AG10803 (cell line): ENCODE data around the gene NFKBIA.

ENCODE experiments used
- DNase-seq: peaks from one replicate; pipeline ENCODE4 v3.0.0; 2010; ENCODE audit warnings: low read depth
- H3K4me3 ChIP-seq: 2 replicates; pipeline ENCODE4 v1.5.1; 2011; ENCODE audit warnings: mild to moderate bottlenecking, low read length, control low read depth
- TF ChIP-seq, protein P1 (sequence below): conservative IDR thresholded peaks from 2 replicates; pipeline ENCODE4 v1.5.1; 2011; ENCODE audit warnings: mild to moderate bottlenecking, low read length, control low read depth, inconsistent platforms

The NFKBIA gene

DNA sequence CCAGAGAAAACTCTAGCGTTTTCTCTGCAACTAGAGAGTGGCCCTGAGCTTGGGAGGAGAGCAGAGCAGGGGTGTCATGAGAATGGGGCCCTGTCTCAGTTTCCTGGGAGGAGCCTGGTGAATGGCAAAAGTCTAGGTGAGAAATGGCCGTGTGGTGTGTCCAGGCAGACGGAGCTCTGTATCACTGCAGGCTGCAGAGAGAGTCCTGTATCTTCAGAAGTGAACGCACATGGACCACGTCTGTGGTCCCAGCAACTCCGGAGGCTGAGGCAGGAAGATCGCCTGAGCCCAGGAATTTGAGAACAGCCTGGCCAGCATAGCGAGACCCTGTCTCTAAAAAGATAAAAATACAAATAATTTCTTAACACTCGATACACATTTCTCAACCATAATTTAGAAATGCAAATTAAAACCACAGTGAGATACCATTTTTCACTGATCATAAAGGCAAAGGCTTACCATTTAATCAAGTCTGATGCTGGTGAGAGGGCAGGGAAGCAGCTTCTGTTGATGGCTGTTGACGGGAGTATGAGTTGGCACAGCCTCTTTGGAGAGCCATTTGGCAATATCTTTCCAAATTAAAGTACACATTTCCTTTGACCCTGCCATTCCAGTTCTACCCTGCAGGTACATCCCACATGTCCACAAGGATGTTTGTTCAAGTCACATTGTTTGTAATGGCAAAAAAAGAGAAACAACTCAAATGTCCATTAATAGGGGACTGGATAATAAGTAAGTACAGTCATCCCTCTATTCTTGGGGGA lies 51.0 kb downstream of the NFKBIA start:
- TF ChIP-seq, protein P1, sequence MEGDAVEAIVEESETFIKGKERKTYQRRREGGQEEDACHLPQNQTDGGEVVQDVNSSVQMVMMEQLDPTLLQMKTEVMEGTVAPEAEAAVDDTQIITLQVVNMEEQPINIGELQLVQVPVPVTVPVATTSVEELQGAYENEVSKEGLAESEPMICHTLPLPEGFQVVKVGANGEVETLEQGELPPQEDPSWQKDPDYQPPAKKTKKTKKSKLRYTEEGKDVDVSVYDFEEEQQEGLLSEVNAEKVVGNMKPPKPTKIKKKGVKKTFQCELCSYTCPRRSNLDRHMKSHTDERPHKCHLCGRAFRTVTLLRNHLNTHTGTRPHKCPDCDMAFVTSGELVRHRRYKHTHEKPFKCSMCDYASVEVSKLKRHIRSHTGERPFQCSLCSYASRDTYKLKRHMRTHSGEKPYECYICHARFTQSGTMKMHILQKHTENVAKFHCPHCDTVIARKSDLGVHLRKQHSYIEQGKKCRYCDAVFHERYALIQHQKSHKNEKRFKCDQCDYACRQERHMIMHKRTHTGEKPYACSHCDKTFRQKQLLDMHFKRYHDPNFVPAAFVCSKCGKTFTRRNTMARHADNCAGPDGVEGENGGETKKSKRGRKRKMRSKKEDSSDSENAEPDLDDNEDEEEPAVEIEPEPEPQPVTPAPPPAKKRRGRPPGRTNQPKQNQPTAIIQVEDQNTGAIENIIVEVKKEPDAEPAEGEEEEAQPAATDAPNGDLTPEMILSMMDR: no peak
- DNase-seq: no peak
- H3K4me3 ChIP-seq: no peak overlapping the region

DNA sequence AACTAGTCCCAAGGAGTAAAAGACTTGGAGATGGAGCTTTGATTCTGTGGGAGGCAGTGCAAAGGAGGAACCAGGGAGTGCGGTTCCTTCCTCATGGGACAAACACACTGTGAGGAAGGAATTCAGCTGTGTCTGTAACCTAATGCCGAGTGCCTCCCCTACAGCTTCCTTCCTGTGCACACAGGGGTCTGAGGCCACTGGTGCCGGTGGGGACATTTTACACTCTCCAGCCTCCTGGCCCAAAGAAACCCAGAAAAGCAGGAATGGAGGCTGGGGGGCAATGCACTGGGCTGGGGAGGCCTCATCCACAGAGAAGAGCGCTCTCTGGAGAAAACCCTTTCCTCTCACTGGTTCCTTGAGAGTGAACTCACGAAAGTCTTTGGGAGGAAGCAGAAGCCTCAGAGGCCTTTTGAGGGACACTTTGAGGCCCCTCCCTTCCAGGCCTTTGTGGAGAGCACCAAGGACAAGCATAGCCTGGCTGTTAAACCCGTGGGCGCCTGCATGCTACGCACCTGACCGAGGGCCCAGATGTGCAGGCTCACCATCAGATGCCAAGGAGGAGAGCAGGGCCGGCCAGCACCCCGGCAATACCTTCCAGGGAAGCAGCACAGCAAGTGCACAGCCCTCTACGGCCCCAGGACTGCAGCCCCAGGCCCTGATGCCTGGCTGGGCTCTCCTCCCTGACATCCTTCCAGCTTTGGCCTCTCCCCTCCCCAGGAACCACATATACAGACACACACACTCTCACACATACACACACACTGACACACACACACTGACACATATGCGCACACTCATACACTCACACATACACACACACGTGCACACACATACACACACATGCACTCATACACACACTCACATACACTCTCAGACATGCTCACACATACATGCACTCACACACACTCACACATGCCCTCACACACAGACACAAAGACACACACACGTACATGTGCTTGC lies 52.0 kb downstream of the NFKBIA start:
- TF ChIP-seq, protein P1: no peak
- DNase-seq: no peak
- no peak overlapping the region for H3K4me3 ChIP-seq

DNA sequence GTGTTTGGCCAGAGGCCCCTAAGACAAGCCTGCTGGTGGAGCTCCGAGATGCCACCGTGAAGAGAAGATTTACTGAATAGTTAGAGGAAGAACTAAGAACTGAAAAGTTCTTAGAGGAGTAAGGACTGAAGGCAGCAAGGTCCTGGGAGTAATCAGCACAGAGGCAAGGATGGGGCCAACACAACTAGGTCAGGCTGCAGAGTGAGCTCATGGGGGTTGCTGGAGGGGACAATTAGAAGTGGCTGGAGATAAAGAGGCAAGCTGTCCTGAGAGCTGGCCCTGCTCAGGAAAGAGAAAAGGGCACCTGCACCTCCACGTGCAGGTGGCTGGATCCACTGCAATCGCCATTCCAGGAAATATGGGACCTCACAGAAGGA lies 52.7 kb downstream of the NFKBIA start:
- no peak for DNase-seq
- H3K4me3 ChIP-seq: no peak overlapping the region
- TF ChIP-seq, protein P1: no peak
